H9 (cell line): ENCODE measurements around the gene ALOX5. TPM values are rescaled to one million over a fixed set of nuclear protein-coding genes. Genes with fewer than 3 reads are reported as not detected.
A peak's percentile ranks its signal among the peaks of the same experiment; 100 is the strongest.

Source experiments
- DNase-seq: peaks from one replicate; pipeline ENCODE4 v3.0.0-alpha.2; 2017
- H2AFZ ChIP-seq: one replicate; pipeline ENCODE4 v1.6.1; 2013; ENCODE audit warnings: mild to moderate bottlenecking, low read length, control low read depth, moderate library complexity
- H2AK5ac ChIP-seq: 2 replicates; pipeline ENCODE4 v1.6.1; 2013; ENCODE audit warnings: low read length, control low read depth, mixed read lengths; ENCODE audit not compliant: insufficient read length
- H2BK120ac ChIP-seq: one replicate; pipeline ENCODE4 v1.6.1; 2013; ENCODE audit warnings: low read depth, mild to moderate bottlenecking, low read length, control low read depth, inconsistent platforms; ENCODE audit not compliant: poor library complexity, severe bottlenecking
- H2BK12ac ChIP-seq: 2 replicates; pipeline ENCODE4 v1.6.1; 2013; ENCODE audit warnings: low read length, control low read depth, mixed read lengths, low read depth; ENCODE audit not compliant: insufficient read length
- H2BK15ac ChIP-seq: 2 replicates; pipeline ENCODE4 v1.6.1; 2013; ENCODE audit warnings: low read depth, low read length, control low read depth
- H2BK20ac ChIP-seq: one replicate; pipeline ENCODE4 v1.6.1; 2013; ENCODE audit warnings: low read depth, mild to moderate bottlenecking, low read length, control low read depth, inconsistent platforms; ENCODE audit not compliant: poor library complexity, severe bottlenecking
- H2BK5ac ChIP-seq: 2 replicates; pipeline ENCODE4 v1.6.1; 2013; ENCODE audit warnings: low read length, control low read depth, mixed read lengths; ENCODE audit not compliant: insufficient read length
- H3K14ac ChIP-seq: 2 replicates; pipeline ENCODE4 v1.6.1; 2013; ENCODE audit warnings: low read length, control low read depth; ENCODE audit not compliant: insufficient read depth
- H3K18ac ChIP-seq: 2 replicates; pipeline ENCODE4 v1.6.1; 2013; ENCODE audit warnings: low read depth, mild to moderate bottlenecking, mixed read lengths, low read length, control low read depth; ENCODE audit not compliant: insufficient read length
- H3K23ac ChIP-seq: 2 replicates; pipeline ENCODE4 v1.6.1; 2013; ENCODE audit warnings: low read length, control low read depth, mixed read lengths, low read depth; ENCODE audit not compliant: insufficient read length
- H3K23me2 ChIP-seq: 2 replicates; pipeline ENCODE4 v1.6.1; 2013; ENCODE audit warnings: low read depth, mild to moderate bottlenecking, mixed read lengths, low read length, control low read depth; ENCODE audit not compliant: insufficient read length, poor library complexity, severe bottlenecking
- H3K27ac ChIP-seq: 2 replicates; pipeline ENCODE4 v1.5.1; 2013; ENCODE audit warnings: low read length, control low read depth, mixed read lengths, low read depth; ENCODE audit not compliant: insufficient read length
- H3K27me3 ChIP-seq: 2 replicates; pipeline ENCODE4 v1.6.1; 2013; ENCODE audit warnings: low read length, control low read depth, inconsistent platforms; ENCODE audit not compliant: insufficient read depth
- H3K4ac ChIP-seq: 2 replicates; pipeline ENCODE4 v1.6.1; 2013; ENCODE audit warnings: low read depth, mild to moderate bottlenecking, control low read depth, inconsistent platforms, low read length, moderate library complexity
- H3K4me1 ChIP-seq: 2 replicates; pipeline ENCODE4 v1.6.1; 2013; ENCODE audit warnings: low read length, control low read depth, inconsistent platforms; ENCODE audit not compliant: insufficient read depth
- H3K4me2 ChIP-seq: 2 replicates; pipeline ENCODE4 v1.6.1; 2013; ENCODE audit warnings: low read length, control low read depth, mixed read lengths; ENCODE audit not compliant: insufficient read length, insufficient read depth
- H3K56ac ChIP-seq: 2 replicates; pipeline ENCODE4 v1.6.1; 2013; ENCODE audit warnings: low read depth, mild to moderate bottlenecking, mixed read lengths, low read length, control low read depth; ENCODE audit not compliant: insufficient read length
- H3K79me1 ChIP-seq: 2 replicates; pipeline ENCODE4 v1.6.1; 2013; ENCODE audit warnings: low read depth, mild to moderate bottlenecking, moderate library complexity, low read length, control low read depth, inconsistent platforms; ENCODE audit not compliant: insufficient read depth, poor library complexity, severe bottlenecking
- H3K79me2 ChIP-seq: 2 replicates; pipeline ENCODE4 v1.6.1; 2013; ENCODE audit warnings: low read length, control low read depth, inconsistent platforms; ENCODE audit not compliant: insufficient read depth
- H3K9ac ChIP-seq: 2 replicates; pipeline ENCODE4 v1.6.1; 2013; ENCODE audit warnings: low read length, control low read depth, mixed read lengths; ENCODE audit not compliant: insufficient read length; ENCODE audit errors: extremely low read depth
- H3K9me3 ChIP-seq: one replicate; pipeline ENCODE4 v1.6.1; 2013; ENCODE audit warnings: low read depth, low read length, inconsistent platforms; ENCODE audit not compliant: control insufficient read depth
- H3T11ph ChIP-seq: one replicate; pipeline ENCODE4 v1.6.1; 2013; ENCODE audit warnings: mild to moderate bottlenecking, low read length, control low read depth, inconsistent platforms
- H4K20me1 ChIP-seq: one replicate; pipeline ENCODE4 v1.6.1; 2013; ENCODE audit not compliant: control insufficient read depth, insufficient read length, insufficient read depth
- H4K5ac ChIP-seq: 2 replicates; pipeline ENCODE4 v1.6.1; 2013; ENCODE audit warnings: low read depth, mild to moderate bottlenecking, mixed read lengths, low read length, control low read depth; ENCODE audit not compliant: insufficient read length
- H4K8ac ChIP-seq: replicated peaks from 2 replicates; pipeline ENCODE4 v1.6.1; 2013; ENCODE audit warnings: low read length, control low read depth, mixed read lengths, low read depth; ENCODE audit not compliant: insufficient read length
- H4K91ac ChIP-seq: 2 replicates; pipeline ENCODE4 v1.6.1; 2013; ENCODE audit warnings: low read depth, mild to moderate bottlenecking, moderate library complexity, mixed read lengths, low read length, control low read depth; ENCODE audit not compliant: insufficient read length
- H3K27ac Mint-ChIP-seq, 3 experiments: 2 replicates in 2 of 3; 3 replicates in 1 of 3; pipeline ENCODE4 v1.8.0; 2020 to 2021; ENCODE audit warnings: mixed read lengths in 3 of 3, mild to moderate bottlenecking in 1 of 3, moderate library complexity in 1 of 3
- H3K27me3 Mint-ChIP-seq: 2 replicates; pipeline ENCODE4 v1.8.0; 2021; ENCODE audit warnings: low read depth, mild to moderate bottlenecking, moderate library complexity, mixed read lengths
- H3K36me3 Mint-ChIP-seq, 3 experiments: 2 replicates in 2 of 3; 3 replicates in 1 of 3; pipeline ENCODE4 v1.8.0; 2020 to 2021; ENCODE audit warnings: low read depth in 3 of 3, mixed read lengths in 3 of 3; ENCODE audit not compliant: insufficient read depth in 1 of 3
- H3K4me1 Mint-ChIP-seq, 2 experiments: 2 replicates each; pipeline ENCODE4 v1.8.0; 2020; ENCODE audit warnings: mixed read lengths in 2 of 2
- H3K4me3 Mint-ChIP-seq, 2 experiments: 2 replicates in 1 of 2; 3 replicates in 1 of 2; pipeline ENCODE4 v1.8.0; 2020 to 2021; ENCODE audit warnings: mild to moderate bottlenecking in 2 of 2, mixed read lengths in 2 of 2, moderate library complexity in 1 of 2
- H3K9me3 Mint-ChIP-seq, 2 experiments: 2 replicates in 1 of 2; 3 replicates in 1 of 2; pipeline ENCODE4 v1.8.0; 2020; ENCODE audit warnings: mild to moderate bottlenecking in 2 of 2, mixed read lengths in 2 of 2, moderate library complexity in 1 of 2
- WGBS: extraction: QIAGEN DNeasy Blood & Tissue Kit; methylation state at CpG from one replicate; pipeline ENCODE4 v1.1.7; 2013; ENCODE audit warnings: missing lambda C conversion rate, low lambda C conversion rate, mixed read lengths; ENCODE audit not compliant: insufficient read length; ENCODE audit errors: extremely low coverage; 5-methylcytosine and 5-hydroxymethylcytosine counted together
- total RNA-seq: library from RNA; stranded (reverse); gene quantifications from 2 replicates; pipeline ENCODE4 v1.2.1, GENCODE V29; 2021
- TF ChIP-seq, protein P1 (sequence below): fragments of 200-600 bp; sonication (generic); conservative IDR thresholded peaks from 3 replicates; pipeline ENCODE4 v1.8.0; 2021; ENCODE audit warnings: antibody characterized with exemption, mild to moderate bottlenecking

The ALOX5 gene
- total RNA-seq, 1 experiment from 2014 or later = 3.7 TPM

DNA sequence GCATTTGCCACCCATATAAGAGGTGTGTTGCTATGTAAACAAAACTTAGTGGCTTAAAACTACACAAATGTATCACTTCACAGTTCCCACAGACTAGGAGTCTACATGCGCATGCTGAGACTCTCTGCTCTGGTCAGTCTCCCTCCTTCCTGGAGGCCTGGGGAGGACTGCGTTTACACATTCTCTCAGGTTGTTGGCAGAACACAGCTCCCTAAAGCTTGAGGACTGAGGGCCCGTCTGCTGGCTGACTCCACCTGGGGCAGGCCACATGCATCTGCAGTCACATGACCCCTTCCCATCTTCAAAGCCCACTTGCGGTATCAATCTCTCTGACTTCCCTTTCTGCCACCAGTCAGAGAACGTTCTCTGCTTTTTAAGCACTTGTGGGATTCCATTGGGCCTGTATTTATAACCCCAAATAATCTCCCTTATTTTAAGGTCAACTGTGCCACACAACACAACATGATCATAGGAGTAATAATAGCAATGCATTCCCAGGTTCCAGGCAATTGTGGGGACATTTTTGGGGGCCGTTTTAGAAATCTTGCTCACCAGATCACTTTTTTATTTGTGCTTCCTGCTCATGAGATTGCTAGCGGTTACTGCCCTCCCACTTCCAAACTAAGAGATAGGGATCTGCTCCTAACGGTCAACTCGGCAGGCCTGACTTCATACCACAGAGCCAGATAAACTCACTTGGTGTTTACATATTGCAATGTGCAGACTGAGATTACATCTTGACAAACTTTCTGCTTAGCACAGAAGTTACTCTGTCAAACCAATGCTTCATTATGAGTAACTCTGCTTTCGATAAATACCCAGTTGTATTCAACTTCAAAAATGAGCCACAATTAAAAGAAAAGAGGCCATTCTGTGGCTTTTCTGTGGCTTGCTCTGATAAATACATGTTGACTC is 96.3 kb downstream of the ALOX5 start:
- no peaks in the 10 kb centered on the region for H3K36me3 Mint-ChIP-seq
- H3K4me1 ChIP-seq = no peaks in the 10 kb centered on the region; the same call in 1 of the 2 replicates
- no peaks in the 10 kb centered on the region for H3K9me3 ChIP-seq
- H3K23ac ChIP-seq = no peak overlapping the region
- no peak overlapping the region for H3K14ac ChIP-seq
- H2AFZ ChIP-seq = no peak overlapping the region
- no peak overlapping the region for H2BK5ac ChIP-seq
- no peak overlapping the region for H2BK20ac ChIP-seq
- no peak overlapping the region for H3K18ac ChIP-seq
- H4K91ac ChIP-seq = no peak overlapping the region
- no peak overlapping the region for H2BK12ac ChIP-seq
- H3K56ac ChIP-seq = no peak overlapping the region
- H3K27me3 Mint-ChIP-seq = no peaks in the 10 kb centered on the region; the same call in 1 of the 2 replicates
- no peak overlapping the region for H3K27ac ChIP-seq
- peak; percentile 68 for DNase-seq
- no peaks in the 10 kb centered on the region for H4K20me1 ChIP-seq
- no peak overlapping the region for H3K4me3 Mint-ChIP-seq
- H4K5ac ChIP-seq = no peak overlapping the region
- no peaks in the 10 kb centered on the region for H3K23me2 ChIP-seq
- H2BK15ac ChIP-seq = no peak overlapping the region
- H3K4ac ChIP-seq = no peak overlapping the region
- H2AK5ac ChIP-seq = no peak overlapping the region
- H3K4me2 ChIP-seq = no peak overlapping the region
- H3K9me3 Mint-ChIP-seq = no peaks in the 10 kb centered on the region; a peak in 1 of 5 replicates
- no peaks in the 10 kb centered on the region for H3K79me1 ChIP-seq
- no peak overlapping the region for H3T11ph ChIP-seq
- H3K4me1 Mint-ChIP-seq = peaks cover 25 to 28% of the 10 kb centered on the region in 2 experiments
- no peaks in the 10 kb centered on the region for H3K27me3 ChIP-seq
- TF ChIP-seq, protein P1, sequence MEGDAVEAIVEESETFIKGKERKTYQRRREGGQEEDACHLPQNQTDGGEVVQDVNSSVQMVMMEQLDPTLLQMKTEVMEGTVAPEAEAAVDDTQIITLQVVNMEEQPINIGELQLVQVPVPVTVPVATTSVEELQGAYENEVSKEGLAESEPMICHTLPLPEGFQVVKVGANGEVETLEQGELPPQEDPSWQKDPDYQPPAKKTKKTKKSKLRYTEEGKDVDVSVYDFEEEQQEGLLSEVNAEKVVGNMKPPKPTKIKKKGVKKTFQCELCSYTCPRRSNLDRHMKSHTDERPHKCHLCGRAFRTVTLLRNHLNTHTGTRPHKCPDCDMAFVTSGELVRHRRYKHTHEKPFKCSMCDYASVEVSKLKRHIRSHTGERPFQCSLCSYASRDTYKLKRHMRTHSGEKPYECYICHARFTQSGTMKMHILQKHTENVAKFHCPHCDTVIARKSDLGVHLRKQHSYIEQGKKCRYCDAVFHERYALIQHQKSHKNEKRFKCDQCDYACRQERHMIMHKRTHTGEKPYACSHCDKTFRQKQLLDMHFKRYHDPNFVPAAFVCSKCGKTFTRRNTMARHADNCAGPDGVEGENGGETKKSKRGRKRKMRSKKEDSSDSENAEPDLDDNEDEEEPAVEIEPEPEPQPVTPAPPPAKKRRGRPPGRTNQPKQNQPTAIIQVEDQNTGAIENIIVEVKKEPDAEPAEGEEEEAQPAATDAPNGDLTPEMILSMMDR = no peak
- no peak overlapping the region for H2BK120ac ChIP-seq
- H4K8ac ChIP-seq = no peak overlapping the region
- WGBS = no CpG with 5 or more reads among the region's 10 CpGs
- peak overlapping the region; percentile 28 to 79 (median 76); a peak in 5 of 7 replicates for H3K27ac Mint-ChIP-seq
- no peaks in the 10 kb centered on the region for H3K79me2 ChIP-seq
- no peak overlapping the region for H3K9ac ChIP-seq
